ENCODE results near the gene NANOS1. TPM values are rescaled to one million over a fixed set of nuclear protein-coding genes. Genes with fewer than 3 reads are reported as not detected.

NANOS1 gene
- total RNA-seq, 1 experiment from 2014 or later = 18.0 TPM

- ChIA-PET POLR2A (no interaction called here), CTCF (no interaction called here)
- ATAC-seq = no peak
- Histone ChIP-seq H3K27ac (ENCODE audit: low read length) (no peak overlapping the region), H3K4me1 (ENCODE audit: control insufficient read depth, insufficient read depth, low read length) (peaks cover 6% of the 10 kb centered on the region; the same call in 1 of the 2 replicates), H3K36me3 (ENCODE audit: control insufficient read depth, insufficient read depth, low read length) (no peaks in the 10 kb centered on the region), H3K27me3 (ENCODE audit: control insufficient read depth, insufficient read depth, low read length) (no peaks in the 10 kb centered on the region), H3K9me3 (ENCODE audit: control insufficient read depth, insufficient read depth, low read depth, low read length) (no peaks in the 10 kb centered on the region), H3K4me3 (ENCODE audit: low read depth in 2 of 2, low read length in 2 of 2) (no peak overlapping the region)
- no TSS peak for BruUV-seq (replicated peaks)
- no peak for DNase-seq (ENCODE audit: low read depth, low spot score)
- intact Hi-C loops (cut with micrococcal nuclease; ENCODE audit: unreplicated experiment) = no loop called here
- TF ChIP-seq SIN3A (IDR thresholded peaks at IDR 0.05; ENCODE audit: borderline replicate concordance, insufficient read depth, low read depth, low read length) (no peak), TCF7L2 (IDR thresholded peaks at IDR 0.05; ENCODE audit: low read depth, low read length) (no peak), REST (IDR thresholded peaks at IDR 0.05; ENCODE audit: insufficient read depth in 1 of 2, low read depth in 2 of 2, low read length in 1 of 2) (no peak)
- in situ Hi-C loops (cut with HindIII; ENCODE audit: low pct_unique_long_range_greater_than_20kb, low sequenced_read_pairs) = no loop called here
Observed at GRCh38 chr10:118982366-118982765, 47.1 kb upstream of the NANOS1 start.

- Histone ChIP-seq H3K4me3 (ENCODE audit: low read depth in 2 of 2, low read length in 2 of 2) (no peak overlapping the region), H3K36me3 (ENCODE audit: control insufficient read depth, insufficient read depth, low read length) (no peaks in the 10 kb centered on the region), H3K27ac (ENCODE audit: low read length) (no peak overlapping the region), H3K4me1 (ENCODE audit: control insufficient read depth, insufficient read depth, low read length) (peaks cover 6% of the 10 kb centered on the region; the same call in 1 of the 2 replicates), H3K27me3 (ENCODE audit: control insufficient read depth, insufficient read depth, low read length) (no peaks in the 10 kb centered on the region), H3K9me3 (ENCODE audit: control insufficient read depth, insufficient read depth, low read depth, low read length) (no peaks in the 10 kb centered on the region)
- ChIA-PET CTCF (no interaction called here), POLR2A (no interaction called here)
- ATAC-seq = peak; percentile 46; the same call in 1 of the 2 replicates
- TF ChIP-seq TCF7L2 (IDR thresholded peaks at IDR 0.05; ENCODE audit: low read depth, low read length) = no peak
- no peak for TF ChIP-seq POLR2AphosphoS5 (IDR thresholded peaks at IDR 0.05; ENCODE audit: low read depth, low read length)
- TF ChIP-seq CTCF (IDR thresholded peaks at IDR 0.05) = no peak
- no peak for TF ChIP-seq REST (IDR thresholded peaks at IDR 0.05; ENCODE audit: insufficient read depth in 1 of 2, low read depth in 2 of 2, low read length in 1 of 2)
- TF ChIP-seq SIN3A (IDR thresholded peaks at IDR 0.05; ENCODE audit: borderline replicate concordance, insufficient read depth, low read depth, low read length) = no peak
- intact Hi-C loops (cut with micrococcal nuclease; ENCODE audit: unreplicated experiment) = no loop called here
- in situ Hi-C loops (cut with HindIII; ENCODE audit: low pct_unique_long_range_greater_than_20kb, low sequenced_read_pairs) = no loop called here
- no TSS peak for BruUV-seq (replicated peaks)
- DNase-seq (ENCODE audit: low read depth, low spot score) = no peak
Observed at GRCh38 chr10:118983263-118983662, 46.3 kb upstream of the NANOS1 start.
